A549 (cell line): ENCODE measurements around the gene SLC38A3.

Experiments used
- BHLHE40 ChIP-seq: IDR thresholded peaks from 2 replicates; pipeline ENCODE4 v1.6.1; 2012; ENCODE audit warnings: low read depth, low read length, inconsistent platforms
- CBX2 ChIP-seq: fragments of 200-600 bp; sonication (generic); IDR thresholded peaks from 2 replicates; pipeline ENCODE4 v1.6.1; 2016; ENCODE audit warnings: low read depth, mild to moderate bottlenecking, borderline replicate concordance
- CTCF ChIP-seq: fragments of >200 bp; sonication (Bioruptor Twin); formaldehyde crosslinking; IDR thresholded peaks from 3 replicates; pipeline ENCODE4 v1.5.1; 2016
- ESRRA ChIP-seq: fragments of 150-350 bp; IDR thresholded peaks from 2 replicates; pipeline ENCODE4 v1.6.1; 2014; ENCODE audit warnings: mild to moderate bottlenecking, low read length, borderline replicate concordance
- JUNB ChIP-seq: fragments of >200 bp; sonication (Bioruptor Twin); formaldehyde crosslinking; IDR thresholded peaks from 2 replicates; pipeline ENCODE4 v1.6.1; 2016
- MAFK ChIP-seq: fragments of 450-650 bp; IDR thresholded peaks from 2 replicates; pipeline ENCODE4 v1.6.1; 2014; ENCODE audit not compliant: partially characterized antibody
- MAX ChIP-seq: IDR thresholded peaks from 2 replicates; pipeline ENCODE4 v1.6.1; 2012
- NFE2L2 ChIP-seq: fragments of 150-350 bp; conservative IDR thresholded peaks from 2 replicates; pipeline ENCODE4 v1.6.1; 2014; ENCODE audit warnings: low read length
- POLR2A ChIP-seq: IDR thresholded peaks from 2 replicates; pipeline ENCODE4 v1.6.1; 2012; ENCODE audit warnings: mild to moderate bottlenecking, low read length
- RCOR1 ChIP-seq: fragments of 150-350 bp; IDR thresholded peaks from 2 replicates; pipeline ENCODE4 v1.6.1; 2014; ENCODE audit warnings: antibody characterized with exemption, low read length, low read depth
- REST ChIP-seq: fragments of 200-600 bp; sonication (generic); IDR thresholded peaks from 2 replicates; pipeline ENCODE4 v1.6.1; 2016; ENCODE audit warnings: antibody characterized with exemption, mild to moderate bottlenecking, moderate library complexity
- SREBF2 ChIP-seq: fragments of 450-650 bp; IDR thresholded peaks from 2 replicates; pipeline ENCODE4 v1.6.1; 2014; ENCODE audit warnings: mild to moderate bottlenecking, moderate library complexity
- USF2 ChIP-seq: fragments of 450-650 bp; IDR thresholded peaks from 2 replicates; pipeline ENCODE4 v1.6.1; 2014; ENCODE audit warnings: antibody characterized with exemption
- ZNF302 ChIP-seq: fragments of 250-450 bp; sonication (Bioruptor Pico); IDR thresholded peaks from 2 replicates; pipeline ENCODE4 v1.9.0; 2021; ENCODE audit warnings: inconsistent platforms, mild to moderate bottlenecking, moderate library complexity

GRCh38 chr3:50196253-50196801 lies 8.7 kb upstream of the SLC38A3 start:
- TF ChIP-seq CTCF (no peak), POLR2A (no peak), USF2 (no peak), ZNF302 (no peak), RCOR1 (no peak), MAFK (no peak), REST (no peak), NFE2L2 (no peak), MAX (no peak), SREBF2 (no peak), JUNB (no peak), BHLHE40 (no peak), ESRRA (no peak), CBX2 (no peak)
